MM.1S (cell line): ENCODE measurements around the gene RASSF3.
"Not testable (repeated sequence)": the region's sequence is repeated elsewhere in the genome, so short reads cannot be mapped to it uniquely, and the experiment has no call there.

Experiments
- EZH2 ChIP-seq: fragments of 300-600 bp; sonication (generic); optimal IDR thresholded peaks from 2 replicates; pipeline ENCODE3; 2017; ENCODE audit warnings: low read depth, mild to moderate bottlenecking, antibody characterized with exemption, low read length, mixed read lengths
- EZH2phosphoT487 ChIP-seq: fragments of 300-600 bp; sonication (generic); IDR thresholded peaks from 2 replicates; pipeline ENCODE4 v1.6.1; 2018; ENCODE audit warnings: antibody characterized with exemption, low read length
- TF ChIP-seq, protein P1 (sequence below): fragments of 300-600 bp; sonication (generic); IDR thresholded peaks from 2 replicates; pipeline ENCODE4 v1.5.1; 2016; ENCODE audit warnings: antibody characterized with exemption, low read length, mixed read lengths

DNA sequence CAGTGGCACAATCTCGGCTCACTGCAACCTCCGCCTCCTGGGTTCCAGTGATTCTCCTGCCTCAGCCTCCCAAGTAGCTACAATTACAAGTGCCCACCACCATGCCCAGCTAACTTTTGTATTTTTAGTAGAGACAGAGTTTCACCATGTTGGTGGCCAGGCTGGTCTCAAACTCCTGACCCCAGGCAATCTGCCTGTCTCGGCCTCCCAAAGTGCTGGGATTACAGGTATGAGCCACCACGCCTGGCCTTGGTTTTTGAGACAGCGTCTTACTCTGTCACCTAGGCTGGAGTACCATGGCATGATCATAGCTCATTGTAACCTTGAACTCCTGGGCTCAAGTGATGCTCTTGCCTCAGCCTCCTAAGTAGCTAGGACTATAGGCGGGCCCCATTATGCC is 79.9 kb downstream of the RASSF3 start:
- TF ChIP-seq, protein P1, sequence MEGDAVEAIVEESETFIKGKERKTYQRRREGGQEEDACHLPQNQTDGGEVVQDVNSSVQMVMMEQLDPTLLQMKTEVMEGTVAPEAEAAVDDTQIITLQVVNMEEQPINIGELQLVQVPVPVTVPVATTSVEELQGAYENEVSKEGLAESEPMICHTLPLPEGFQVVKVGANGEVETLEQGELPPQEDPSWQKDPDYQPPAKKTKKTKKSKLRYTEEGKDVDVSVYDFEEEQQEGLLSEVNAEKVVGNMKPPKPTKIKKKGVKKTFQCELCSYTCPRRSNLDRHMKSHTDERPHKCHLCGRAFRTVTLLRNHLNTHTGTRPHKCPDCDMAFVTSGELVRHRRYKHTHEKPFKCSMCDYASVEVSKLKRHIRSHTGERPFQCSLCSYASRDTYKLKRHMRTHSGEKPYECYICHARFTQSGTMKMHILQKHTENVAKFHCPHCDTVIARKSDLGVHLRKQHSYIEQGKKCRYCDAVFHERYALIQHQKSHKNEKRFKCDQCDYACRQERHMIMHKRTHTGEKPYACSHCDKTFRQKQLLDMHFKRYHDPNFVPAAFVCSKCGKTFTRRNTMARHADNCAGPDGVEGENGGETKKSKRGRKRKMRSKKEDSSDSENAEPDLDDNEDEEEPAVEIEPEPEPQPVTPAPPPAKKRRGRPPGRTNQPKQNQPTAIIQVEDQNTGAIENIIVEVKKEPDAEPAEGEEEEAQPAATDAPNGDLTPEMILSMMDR = not testable (repeated sequence)
- TF ChIP-seq EZH2phosphoT487, EZH2: not testable (repeated sequence)
